ENCODE measurements around the gene LAD1.
A peak's percentile ranks its signal among the peaks of the same experiment; 100 is the strongest.

The LAD1 gene, protein sequence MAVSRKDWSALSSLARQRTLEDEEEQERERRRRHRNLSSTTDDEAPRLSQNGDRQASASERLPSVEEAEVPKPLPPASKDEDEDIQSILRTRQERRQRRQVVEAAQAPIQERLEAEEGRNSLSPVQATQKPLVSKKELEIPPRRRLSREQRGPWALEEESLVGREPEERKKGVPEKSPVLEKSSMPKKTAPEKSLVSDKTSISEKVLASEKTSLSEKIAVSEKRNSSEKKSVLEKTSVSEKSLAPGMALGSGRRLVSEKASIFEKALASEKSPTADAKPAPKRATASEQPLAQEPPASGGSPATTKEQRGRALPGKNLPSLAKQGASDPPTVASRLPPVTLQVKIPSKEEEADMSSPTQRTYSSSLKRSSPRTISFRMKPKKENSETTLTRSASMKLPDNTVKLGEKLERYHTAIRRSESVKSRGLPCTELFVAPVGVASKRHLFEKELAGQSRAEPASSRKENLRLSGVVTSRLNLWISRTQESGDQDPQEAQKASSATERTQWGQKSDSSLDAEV

DNA sequence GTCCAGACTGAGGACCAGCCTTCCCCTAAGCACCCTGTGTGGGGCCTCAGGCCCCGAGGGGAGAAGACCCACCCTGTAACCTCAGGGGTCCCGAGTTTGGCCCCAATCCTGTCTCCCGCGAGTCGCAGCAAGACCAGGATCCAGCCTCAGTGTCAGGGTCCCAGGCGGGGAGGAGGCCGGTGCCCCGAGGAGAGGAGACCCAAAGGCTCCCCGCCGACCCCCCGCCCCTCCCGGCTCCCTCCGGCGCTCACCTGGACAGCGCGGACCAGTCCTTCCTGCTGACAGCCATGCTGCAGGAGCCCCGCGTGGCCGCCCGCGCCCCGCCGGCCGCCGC, at the start of gene LAD1:
Gene LAD1, minus strand, starts transcription at position 307 of the 334 bp plus-strand sequence. Its CDS starts 18 bp downstream, at position 289.
- DNase-seq (ENCODE audit: low spot score) = no peak

DNA sequence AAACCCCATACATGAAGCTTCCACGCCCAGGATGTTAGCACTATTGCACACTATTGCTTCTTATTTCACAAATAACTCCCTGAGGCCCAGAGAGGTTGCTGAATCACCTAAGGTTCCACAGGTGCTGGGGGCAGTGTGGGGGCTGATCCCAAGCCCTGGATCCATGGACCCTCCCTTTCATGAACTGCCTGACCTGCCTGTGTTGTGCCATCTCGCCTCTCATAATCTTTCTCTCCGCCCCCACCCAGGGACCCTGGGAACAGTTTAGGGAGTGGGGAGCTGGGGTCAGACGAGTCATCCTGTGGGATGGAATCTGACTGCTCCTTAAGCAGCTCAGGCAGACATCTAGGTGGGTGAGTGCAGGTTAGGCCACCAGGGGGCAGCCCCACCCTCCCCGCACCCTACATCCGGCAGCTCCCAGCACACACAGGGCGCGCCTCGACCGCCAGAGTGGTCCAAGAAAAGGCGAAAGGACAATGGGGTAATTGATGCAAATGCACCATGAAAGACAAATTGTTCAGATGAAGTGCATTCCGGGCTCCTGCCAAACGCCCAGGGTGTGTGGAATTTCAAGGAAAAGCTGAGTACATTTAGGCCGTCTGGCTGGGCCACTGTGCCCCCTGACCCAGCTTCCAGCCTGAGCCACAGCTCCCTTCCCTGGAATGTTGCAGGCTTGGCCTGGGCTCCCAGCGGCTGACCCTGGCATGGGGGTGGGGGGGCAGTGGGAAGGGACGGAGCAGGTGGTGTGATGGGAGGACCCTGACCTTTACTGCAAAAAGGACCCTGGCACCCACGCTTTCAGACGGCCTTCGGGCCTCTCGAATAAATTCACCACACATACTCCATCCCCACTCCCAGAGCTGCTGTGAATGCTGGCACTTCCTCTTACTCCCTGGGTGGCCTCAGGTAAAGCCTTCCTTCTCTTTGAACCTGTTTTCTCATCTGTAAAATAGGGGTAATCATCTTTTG, 49.1 kb upstream of the LAD1 start:
- DNase-seq (ENCODE audit: low spot score) = peak; percentile 73

DNA sequence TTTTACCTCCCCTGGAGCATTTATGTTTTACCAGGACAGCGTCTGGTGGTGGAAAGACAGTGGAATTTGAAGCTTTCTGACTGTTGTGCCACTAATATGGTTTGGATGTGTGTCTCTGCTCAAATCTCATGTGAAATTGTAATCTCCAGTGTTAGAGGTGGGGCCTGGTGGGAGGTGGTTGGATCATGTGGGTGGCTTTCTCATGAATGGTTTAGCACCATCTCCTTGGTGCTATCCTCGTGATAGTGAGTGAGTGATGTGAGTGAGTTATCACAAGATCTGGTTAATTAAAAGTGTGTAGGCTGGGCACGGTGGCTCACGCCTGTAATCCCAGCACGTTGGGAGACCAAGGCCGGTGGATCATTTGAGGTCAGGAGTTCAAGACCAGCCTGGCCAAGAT, 46.2 kb upstream of the LAD1 start:
- no peak for DNase-seq (ENCODE audit: low spot score)

DNA sequence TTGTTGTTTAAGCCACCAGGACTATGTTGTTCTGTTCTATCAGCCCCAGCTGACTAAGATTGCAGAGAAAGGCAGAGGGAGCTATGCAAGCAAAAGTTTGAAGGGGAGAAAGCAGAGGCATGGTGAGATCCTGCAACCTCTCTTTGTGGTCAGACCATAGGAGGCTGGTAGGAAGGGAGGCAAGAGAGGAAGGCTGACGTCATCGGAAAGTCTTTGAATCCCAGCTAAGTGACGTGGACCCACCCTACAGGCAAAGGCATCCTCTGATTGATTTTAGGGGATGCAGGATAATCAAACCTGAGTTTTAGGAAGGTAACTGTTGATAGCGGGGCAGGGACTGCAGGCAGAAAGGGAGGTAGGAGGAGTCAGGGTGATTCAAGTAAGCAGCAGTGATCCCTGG, 45.7 kb upstream of the LAD1 start:
- DNase-seq (ENCODE audit: low spot score) = no peak

DNA sequence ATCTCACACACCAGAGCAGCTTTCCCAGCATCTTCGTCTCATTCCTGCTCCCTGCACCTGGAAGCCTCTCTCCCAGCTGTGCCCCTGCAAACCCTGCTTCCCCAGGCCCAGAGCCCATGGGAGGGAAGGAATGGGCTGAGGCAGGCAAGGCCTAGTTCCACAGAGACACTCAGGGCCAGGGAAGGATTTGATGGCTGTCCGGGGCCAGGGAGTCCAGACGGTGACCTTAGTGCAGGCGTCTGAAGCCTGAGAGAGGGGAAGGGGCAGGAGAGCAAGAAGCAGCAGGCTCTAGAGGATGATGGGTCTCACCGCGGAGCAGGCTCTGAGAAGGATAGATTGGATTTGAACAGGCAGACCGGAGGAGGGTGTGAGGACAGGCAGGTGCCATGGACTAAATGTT, 44.6 kb upstream of the LAD1 start:
- no peak for DNase-seq (ENCODE audit: low spot score)

DNA sequence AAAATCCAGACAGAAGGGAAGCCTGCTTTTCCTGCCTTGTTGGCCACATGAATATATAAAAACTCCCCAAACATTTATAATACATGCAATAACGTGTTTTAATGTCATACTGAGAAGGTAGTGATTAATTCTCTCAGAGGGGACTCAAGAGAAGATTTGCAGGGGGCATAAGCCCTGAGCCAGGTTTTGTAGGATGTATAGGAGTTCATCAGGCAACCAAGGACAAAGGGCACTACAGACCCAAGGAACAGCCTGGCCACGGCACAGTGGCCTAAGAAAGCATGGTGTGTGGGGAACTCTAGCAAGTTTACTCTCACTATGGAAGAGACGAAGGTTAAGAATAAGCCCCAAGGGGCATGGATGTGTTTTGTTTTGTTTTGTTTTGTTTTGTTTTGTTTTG, 37.8 kb upstream of the LAD1 start:
- no peak for DNase-seq (ENCODE audit: low spot score)

DNA sequence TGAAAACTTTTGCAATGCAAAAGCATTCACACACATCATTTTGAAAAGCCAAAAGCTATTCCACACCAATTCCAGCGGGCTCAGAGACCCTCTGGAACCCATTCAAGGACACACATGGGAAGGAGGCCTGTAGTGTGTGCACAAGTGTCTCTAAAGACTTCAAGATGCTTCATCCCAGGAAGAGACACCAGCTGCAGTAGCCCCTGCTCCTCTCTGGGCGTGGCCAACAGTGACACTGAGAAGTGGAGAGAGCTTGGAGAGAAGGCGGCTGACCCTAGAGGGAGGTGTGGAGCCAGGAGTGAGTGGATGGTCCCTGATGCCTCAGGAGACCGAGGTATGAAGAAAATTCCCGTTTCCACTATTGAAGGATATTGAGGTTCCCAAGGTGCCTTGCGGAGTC, 37.3 kb upstream of the LAD1 start:
- no peak for DNase-seq (ENCODE audit: low spot score)

DNA sequence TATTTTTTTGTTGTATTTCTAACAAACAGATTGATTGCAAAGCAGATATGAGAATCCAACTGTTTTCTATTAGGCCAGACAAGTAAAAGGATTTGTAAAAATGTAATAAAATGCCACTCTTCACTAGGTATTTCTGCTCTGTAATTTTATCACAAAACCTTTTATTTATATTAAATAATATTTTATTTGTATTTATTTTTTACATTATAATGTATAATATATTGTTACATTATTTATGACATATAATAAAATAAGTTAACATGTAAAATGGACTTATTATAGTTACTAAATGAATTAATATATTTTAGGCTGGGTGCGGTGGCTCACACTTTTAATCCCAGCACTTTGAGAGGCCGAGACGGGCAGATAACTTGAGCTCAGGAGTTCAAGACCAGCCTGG, 35.1 kb upstream of the LAD1 start:
- DNase-seq (ENCODE audit: low spot score) = no peak

DNA sequence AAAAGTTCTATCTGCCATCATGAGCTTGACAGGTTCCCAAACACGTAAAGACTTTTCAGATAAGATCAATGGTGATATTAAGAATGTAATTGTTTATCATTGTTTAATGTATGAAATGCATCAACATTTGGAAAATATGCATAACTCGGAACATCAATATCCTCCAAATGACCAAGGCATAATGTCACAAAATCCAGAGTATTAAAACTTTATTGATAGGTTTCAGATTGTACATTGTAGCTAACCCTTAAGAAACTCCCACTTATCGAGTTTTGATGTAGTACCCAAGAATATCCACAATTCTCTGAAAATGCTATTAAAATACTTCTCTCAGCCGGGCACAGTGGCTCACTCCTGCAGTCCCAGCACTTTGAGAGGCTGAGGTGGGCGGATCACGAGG, 34.5 kb upstream of the LAD1 start:
- no peak for DNase-seq (ENCODE audit: low spot score)

DNA sequence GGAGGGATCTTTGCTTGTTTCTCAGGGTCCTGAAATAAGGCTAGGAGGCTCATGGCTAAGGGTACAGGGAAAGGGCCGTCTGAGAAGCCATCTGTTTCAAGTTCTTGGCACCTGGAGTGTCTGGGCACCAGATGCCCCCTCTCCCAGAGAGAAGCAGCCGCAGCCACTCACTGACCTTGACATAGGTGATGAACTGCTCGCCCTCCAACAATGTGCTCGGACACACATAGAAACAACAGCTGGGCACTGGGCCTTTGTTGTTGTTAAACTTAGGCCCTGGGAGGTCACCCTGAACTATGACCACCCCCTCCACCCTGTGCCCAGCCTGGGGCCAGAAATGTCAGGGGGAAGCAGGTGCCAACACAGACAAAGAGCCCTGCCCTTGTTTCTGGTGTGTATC, 31.7 kb upstream of the LAD1 start:
- no peak for DNase-seq (ENCODE audit: low spot score)

DNA sequence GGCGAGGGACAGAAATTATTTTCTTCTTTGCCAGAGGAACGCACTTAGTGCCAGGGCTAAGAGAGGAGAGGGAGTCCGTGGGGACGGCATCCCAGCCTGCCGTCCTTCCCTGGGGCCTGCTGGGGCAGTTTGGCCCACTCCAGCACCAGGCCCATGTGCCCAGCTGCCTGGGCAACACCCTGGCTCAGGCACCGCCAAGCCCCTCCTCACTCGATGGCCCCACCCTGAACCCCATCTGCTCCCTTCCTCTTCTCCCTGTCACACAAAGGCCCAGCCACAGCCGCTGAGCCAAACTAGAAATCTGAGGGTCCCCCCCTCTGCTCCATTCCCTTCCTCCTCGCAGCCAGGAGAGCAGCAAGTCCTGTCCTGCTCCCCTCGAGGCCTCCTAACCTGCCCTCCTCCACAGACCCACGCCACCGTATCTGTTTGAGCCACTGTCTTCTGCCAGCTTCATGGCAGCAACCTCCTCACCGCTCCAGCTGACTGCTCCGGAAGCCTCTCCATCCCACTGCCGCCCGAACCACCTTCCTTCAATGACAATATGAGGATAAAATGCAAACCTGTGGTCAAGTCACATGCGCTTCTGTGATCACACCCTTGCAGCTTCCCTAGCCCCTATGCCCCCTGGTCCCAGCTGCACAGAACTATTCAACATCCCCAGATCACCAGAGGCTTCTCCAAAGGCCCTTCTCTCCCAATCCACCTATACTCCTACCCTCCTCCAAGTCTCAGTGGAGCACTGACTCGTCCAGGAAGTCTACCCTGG, 30.8 kb upstream of the LAD1 start:
- no peak for DNase-seq (ENCODE audit: low spot score)

DNA sequence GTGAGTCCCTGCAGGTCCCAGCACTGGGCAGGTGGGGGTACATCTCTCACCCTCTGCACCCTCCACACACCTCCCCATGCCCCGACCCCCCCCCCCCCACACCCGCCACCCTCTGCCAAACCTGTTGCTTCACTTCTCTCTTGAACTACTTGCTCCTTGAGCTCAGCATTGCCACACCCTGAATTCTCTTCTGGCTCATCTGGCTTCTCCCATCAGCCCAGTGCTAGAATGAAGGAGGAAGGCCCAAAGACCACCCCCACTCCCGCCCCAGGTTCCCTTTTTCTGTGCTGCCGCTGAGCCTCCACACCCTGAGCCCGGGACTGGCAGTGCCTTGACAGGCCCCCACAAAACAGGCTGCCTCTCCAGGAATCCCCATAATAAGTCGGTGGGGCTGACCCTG, 28.8 kb upstream of the LAD1 start:
- no peak for DNase-seq (ENCODE audit: low spot score)

DNA sequence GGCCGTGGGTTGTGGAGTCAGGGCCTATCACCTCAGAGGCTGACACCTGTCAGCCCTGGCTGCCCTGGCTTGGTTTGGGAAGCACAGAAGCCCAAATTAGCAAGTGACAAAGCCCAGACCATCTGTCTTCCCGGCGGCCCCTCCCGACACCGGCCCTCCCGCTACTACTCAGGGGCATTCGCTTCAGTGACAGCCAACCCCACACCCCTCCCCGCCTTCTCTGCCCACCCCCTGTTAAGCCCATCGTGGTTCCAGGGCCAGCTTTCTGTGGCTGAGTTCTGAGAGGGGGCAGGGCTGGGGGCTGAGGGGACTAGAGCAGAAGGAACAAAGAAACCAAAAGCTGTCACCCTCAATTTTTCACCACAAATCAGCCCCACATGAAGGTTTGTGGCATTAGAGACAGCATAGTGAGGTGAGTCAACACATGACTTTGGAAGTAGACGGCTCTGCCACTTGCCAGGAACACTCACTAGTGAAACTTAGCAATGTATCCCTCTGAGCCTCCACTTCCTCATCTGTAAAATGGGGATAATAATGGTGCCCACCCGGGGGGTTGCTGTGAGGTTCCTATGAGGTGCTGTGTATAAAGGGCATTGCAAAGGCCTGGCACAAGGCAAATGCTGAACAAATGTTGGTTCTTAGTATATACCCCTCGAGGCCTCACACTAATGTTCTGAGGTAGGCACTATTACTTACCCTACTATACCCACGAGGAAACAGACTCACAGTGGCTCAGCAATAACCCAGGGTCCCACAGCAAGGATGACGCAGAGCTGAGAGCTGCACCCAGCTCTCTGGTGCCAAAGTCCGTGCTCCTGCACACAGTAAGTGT, 27.6 kb upstream of the LAD1 start:
- DNase-seq (ENCODE audit: low spot score) = no peak

DNA sequence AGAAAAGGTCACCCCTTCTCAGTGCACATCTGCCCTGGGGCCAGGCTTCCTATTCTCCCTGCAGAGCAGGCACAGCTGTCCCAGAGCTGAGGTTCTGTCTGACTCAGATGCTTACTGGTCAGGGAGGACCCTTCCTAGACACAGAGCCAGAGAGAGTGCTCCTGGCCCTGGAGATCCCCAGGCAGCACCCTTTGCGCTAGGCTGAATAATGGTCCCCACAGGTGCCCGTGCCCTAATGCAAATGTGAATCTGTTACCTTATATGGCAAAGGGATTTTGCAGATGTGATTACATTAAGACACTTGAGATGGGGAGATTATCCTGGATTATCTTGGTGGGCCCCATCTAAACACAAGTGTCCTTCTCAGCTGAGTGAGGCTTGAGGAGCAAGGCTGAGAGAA, 25.0 kb upstream of the LAD1 start:
- DNase-seq (ENCODE audit: low spot score) = no peak

DNA sequence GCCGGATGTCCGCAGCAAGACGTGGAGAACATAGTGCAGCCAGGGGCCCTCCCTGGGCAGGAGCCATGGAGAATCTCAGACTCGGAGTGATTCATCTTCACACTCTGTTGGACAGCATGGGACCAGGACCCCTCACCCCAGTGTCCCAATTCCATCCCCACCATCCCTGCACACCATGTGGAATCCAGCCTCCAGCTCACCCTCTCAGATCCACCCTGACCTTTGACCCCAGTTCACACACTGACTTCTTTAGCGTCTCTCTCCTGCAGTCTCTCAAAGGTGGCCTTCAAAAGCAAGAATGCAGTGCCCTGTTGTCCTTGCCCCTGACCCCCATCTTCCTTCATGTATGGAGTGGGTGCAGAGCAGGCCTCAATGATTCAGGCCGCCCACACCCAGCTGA, 24.5 kb upstream of the LAD1 start:
- no peak for DNase-seq (ENCODE audit: low spot score)

DNA sequence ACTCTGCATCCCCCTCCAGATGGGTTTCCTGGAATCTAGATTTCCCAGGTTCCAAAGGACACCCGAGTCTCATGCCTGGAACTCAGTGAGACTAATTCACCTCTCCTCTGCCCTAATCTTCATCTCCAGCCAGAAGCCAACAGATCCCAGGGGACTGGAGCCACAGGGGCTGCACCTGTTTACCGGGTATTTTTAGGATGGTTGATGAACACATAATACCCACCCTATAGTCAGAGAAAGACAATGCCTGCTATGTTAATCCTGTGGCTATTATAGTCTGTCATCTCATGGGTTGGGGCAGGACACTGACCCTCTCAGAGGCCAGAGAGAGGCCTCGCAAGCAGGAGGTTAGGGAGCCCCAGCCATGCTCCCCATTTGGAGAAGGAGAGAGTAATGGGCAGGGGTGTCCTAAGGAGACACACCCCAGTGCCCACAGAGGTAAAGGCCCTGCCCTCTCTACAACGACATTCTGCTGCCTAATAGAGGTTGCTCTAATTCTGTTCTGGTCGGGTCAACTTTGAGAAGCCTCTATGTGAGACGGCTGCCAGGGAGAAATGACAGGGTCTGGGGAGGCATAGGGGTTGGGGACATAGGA, 23.4 kb upstream of the LAD1 start:
- no peak for DNase-seq (ENCODE audit: low spot score)

DNA sequence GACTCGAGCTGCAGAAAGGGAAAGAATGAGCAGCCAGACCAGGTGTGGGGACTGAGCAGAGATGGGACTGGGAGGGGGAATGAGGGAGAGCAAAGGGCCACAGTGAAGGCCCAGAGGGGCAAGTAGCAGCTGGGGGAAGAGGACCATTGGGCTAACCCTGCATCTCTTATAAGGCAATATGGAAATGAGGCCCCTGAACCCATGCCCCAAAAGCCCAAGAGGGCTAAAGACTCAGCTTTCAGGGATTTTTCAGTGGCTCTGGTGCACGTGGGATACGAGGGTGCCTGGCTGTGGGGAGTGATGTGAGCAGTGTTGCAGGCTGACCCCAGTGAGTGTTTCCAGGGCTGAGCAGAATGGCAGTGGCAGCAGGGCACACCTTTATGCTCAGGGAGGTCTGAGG, 22.9 kb upstream of the LAD1 start:
- DNase-seq (ENCODE audit: low spot score) = no peak

DNA sequence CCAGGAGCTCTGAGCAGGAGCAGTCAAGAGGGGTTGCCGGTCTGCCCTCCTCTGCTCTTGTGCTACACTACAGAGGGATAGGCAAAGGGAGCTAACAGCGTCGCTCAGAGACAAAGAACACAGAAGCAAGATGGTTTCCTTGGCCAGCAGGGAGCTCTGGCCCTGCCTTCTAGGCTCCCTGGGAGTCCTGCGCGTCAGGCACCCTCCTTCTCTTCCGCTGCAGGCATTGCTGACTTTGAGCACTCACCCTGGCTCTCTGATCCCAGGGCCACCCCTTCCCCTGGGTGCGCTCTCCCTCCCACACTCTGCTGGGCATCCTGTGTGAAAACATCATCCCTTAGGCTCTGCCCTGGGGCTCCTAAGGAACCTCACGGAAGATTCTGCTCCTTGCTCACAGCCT, 21.9 kb upstream of the LAD1 start:
- no peak for DNase-seq (ENCODE audit: low spot score)

DNA sequence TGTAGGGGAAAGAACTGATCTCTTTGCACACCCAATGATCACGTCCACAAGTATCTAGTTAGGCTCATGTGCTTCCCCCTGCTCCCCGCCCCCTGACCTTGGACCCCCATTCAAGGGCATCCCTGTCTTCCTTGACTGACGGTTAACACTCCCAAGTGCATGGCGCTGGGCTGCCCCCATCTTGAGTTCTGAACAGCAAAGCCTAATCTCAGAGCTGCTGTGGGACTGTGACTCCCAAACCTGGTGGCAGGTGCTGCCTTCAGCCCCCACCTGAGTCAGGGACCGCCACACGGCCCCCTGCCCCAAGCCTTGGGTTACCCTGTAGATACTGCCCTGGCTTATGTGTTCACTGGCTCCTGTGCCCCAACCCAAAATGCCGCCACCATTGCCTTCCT, 21.5 kb upstream of the LAD1 start:
- no peak for DNase-seq (ENCODE audit: low spot score)

DNA sequence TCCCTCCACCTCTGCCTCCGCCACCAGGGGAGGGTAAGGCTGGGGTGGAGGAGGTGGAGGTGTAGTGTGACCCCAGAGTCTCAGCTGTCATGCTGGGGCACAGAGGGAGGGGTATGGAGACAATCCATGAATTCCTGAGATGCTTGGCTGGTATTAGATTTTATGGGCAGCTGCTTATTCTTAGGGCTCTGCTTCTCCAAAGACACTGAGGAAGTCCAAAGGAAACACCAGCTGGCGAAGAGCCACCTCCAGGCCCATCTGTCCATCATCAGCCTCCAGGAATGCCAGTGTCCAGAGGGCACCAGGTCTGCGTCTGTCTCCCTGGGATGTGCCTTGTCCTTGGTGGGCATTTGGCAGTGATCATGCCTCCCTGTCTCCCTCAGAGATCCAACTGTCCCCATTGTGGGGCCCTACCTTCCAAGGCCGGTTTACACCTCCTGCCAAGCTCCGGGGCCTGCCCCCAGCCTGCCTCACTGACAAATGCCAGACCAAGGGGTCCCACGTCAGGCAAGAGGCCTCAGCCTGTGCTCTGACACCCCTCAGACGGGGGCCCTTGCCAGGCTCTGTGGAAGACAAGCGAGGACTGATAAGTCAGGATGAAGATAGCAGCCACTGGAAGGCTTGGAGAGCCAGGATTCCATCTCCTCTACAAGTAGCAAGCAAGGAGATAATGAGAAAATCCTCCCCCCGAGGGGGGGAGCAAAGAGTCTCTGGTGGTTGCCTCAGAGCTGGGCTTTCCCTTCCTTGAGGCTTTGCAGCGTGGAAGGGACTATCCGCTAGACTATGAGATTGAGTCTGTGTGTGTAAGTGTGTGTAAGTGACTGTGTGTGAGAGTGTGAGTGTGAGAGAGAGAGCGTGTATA, 20.9 kb upstream of the LAD1 start:
- DNase-seq (ENCODE audit: low spot score) = no peak
